H9 (cell line): Measurements from ENCODE around the gene CNTFR. TPM values are rescaled to one million over a fixed set of nuclear protein-coding genes. Genes with fewer than 3 reads are reported as not detected.

Experiments used
- DNase-seq: peaks from one replicate; pipeline ENCODE4 v3.0.0-alpha.2; 2017
- H2AFZ ChIP-seq: one replicate; pipeline ENCODE4 v1.6.1; 2013; ENCODE audit warnings: mild to moderate bottlenecking, low read length, control low read depth, moderate library complexity
- H2AK5ac ChIP-seq: 2 replicates; pipeline ENCODE4 v1.6.1; 2013; ENCODE audit warnings: low read length, control low read depth, mixed read lengths; ENCODE audit not compliant: insufficient read length
- H2BK120ac ChIP-seq: one replicate; pipeline ENCODE4 v1.6.1; 2013; ENCODE audit warnings: low read depth, mild to moderate bottlenecking, low read length, control low read depth, inconsistent platforms; ENCODE audit not compliant: poor library complexity, severe bottlenecking
- H2BK12ac ChIP-seq: 2 replicates; pipeline ENCODE4 v1.6.1; 2013; ENCODE audit warnings: low read length, control low read depth, mixed read lengths, low read depth; ENCODE audit not compliant: insufficient read length
- H2BK15ac ChIP-seq: 2 replicates; pipeline ENCODE4 v1.6.1; 2013; ENCODE audit warnings: low read depth, low read length, control low read depth
- H2BK20ac ChIP-seq: one replicate; pipeline ENCODE4 v1.6.1; 2013; ENCODE audit warnings: low read depth, mild to moderate bottlenecking, low read length, control low read depth, inconsistent platforms; ENCODE audit not compliant: poor library complexity, severe bottlenecking
- H2BK5ac ChIP-seq: 2 replicates; pipeline ENCODE4 v1.6.1; 2013; ENCODE audit warnings: low read length, control low read depth, mixed read lengths; ENCODE audit not compliant: insufficient read length
- H3K14ac ChIP-seq: 2 replicates; pipeline ENCODE4 v1.6.1; 2013; ENCODE audit warnings: low read length, control low read depth; ENCODE audit not compliant: insufficient read depth
- H3K18ac ChIP-seq: 2 replicates; pipeline ENCODE4 v1.6.1; 2013; ENCODE audit warnings: low read depth, mild to moderate bottlenecking, mixed read lengths, low read length, control low read depth; ENCODE audit not compliant: insufficient read length
- H3K23ac ChIP-seq: 2 replicates; pipeline ENCODE4 v1.6.1; 2013; ENCODE audit warnings: low read length, control low read depth, mixed read lengths, low read depth; ENCODE audit not compliant: insufficient read length
- H3K23me2 ChIP-seq: 2 replicates; pipeline ENCODE4 v1.6.1; 2013; ENCODE audit warnings: low read depth, mild to moderate bottlenecking, mixed read lengths, low read length, control low read depth; ENCODE audit not compliant: insufficient read length, poor library complexity, severe bottlenecking
- H3K27ac ChIP-seq: 2 replicates; pipeline ENCODE4 v1.5.1; 2013; ENCODE audit warnings: low read length, control low read depth, mixed read lengths, low read depth; ENCODE audit not compliant: insufficient read length
- H3K27me3 ChIP-seq: 2 replicates; pipeline ENCODE4 v1.6.1; 2013; ENCODE audit warnings: low read length, control low read depth, inconsistent platforms; ENCODE audit not compliant: insufficient read depth
- H3K4ac ChIP-seq: 2 replicates; pipeline ENCODE4 v1.6.1; 2013; ENCODE audit warnings: low read depth, mild to moderate bottlenecking, control low read depth, inconsistent platforms, low read length, moderate library complexity
- H3K4me1 ChIP-seq: 2 replicates; pipeline ENCODE4 v1.6.1; 2013; ENCODE audit warnings: low read length, control low read depth, inconsistent platforms; ENCODE audit not compliant: insufficient read depth
- H3K4me2 ChIP-seq: 2 replicates; pipeline ENCODE4 v1.6.1; 2013; ENCODE audit warnings: low read length, control low read depth, mixed read lengths; ENCODE audit not compliant: insufficient read length, insufficient read depth
- H3K56ac ChIP-seq: 2 replicates; pipeline ENCODE4 v1.6.1; 2013; ENCODE audit warnings: low read depth, mild to moderate bottlenecking, mixed read lengths, low read length, control low read depth; ENCODE audit not compliant: insufficient read length
- H3K79me1 ChIP-seq: 2 replicates; pipeline ENCODE4 v1.6.1; 2013; ENCODE audit warnings: low read depth, mild to moderate bottlenecking, moderate library complexity, low read length, control low read depth, inconsistent platforms; ENCODE audit not compliant: insufficient read depth, poor library complexity, severe bottlenecking
- H3K79me2 ChIP-seq: 2 replicates; pipeline ENCODE4 v1.6.1; 2013; ENCODE audit warnings: low read length, control low read depth, inconsistent platforms; ENCODE audit not compliant: insufficient read depth
- H3K9ac ChIP-seq: 2 replicates; pipeline ENCODE4 v1.6.1; 2013; ENCODE audit warnings: low read length, control low read depth, mixed read lengths; ENCODE audit not compliant: insufficient read length; ENCODE audit errors: extremely low read depth
- H3K9me3 ChIP-seq: one replicate; pipeline ENCODE4 v1.6.1; 2013; ENCODE audit warnings: low read depth, low read length, inconsistent platforms; ENCODE audit not compliant: control insufficient read depth
- H3T11ph ChIP-seq: one replicate; pipeline ENCODE4 v1.6.1; 2013; ENCODE audit warnings: mild to moderate bottlenecking, low read length, control low read depth, inconsistent platforms
- H4K20me1 ChIP-seq: one replicate; pipeline ENCODE4 v1.6.1; 2013; ENCODE audit not compliant: control insufficient read depth, insufficient read length, insufficient read depth
- H4K5ac ChIP-seq: 2 replicates; pipeline ENCODE4 v1.6.1; 2013; ENCODE audit warnings: low read depth, mild to moderate bottlenecking, mixed read lengths, low read length, control low read depth; ENCODE audit not compliant: insufficient read length
- H4K8ac ChIP-seq: replicated peaks from 2 replicates; pipeline ENCODE4 v1.6.1; 2013; ENCODE audit warnings: low read length, control low read depth, mixed read lengths, low read depth; ENCODE audit not compliant: insufficient read length
- H4K91ac ChIP-seq: 2 replicates; pipeline ENCODE4 v1.6.1; 2013; ENCODE audit warnings: low read depth, mild to moderate bottlenecking, moderate library complexity, mixed read lengths, low read length, control low read depth; ENCODE audit not compliant: insufficient read length
- H3K27ac Mint-ChIP-seq, 3 experiments: 2 replicates in 2 of 3; 3 replicates in 1 of 3; pipeline ENCODE4 v1.8.0; 2020 to 2021; ENCODE audit warnings: mixed read lengths in 3 of 3, mild to moderate bottlenecking in 1 of 3, moderate library complexity in 1 of 3
- H3K27me3 Mint-ChIP-seq: 2 replicates; pipeline ENCODE4 v1.8.0; 2021; ENCODE audit warnings: low read depth, mild to moderate bottlenecking, moderate library complexity, mixed read lengths
- H3K36me3 Mint-ChIP-seq, 3 experiments: 2 replicates in 2 of 3; 3 replicates in 1 of 3; pipeline ENCODE4 v1.8.0; 2020 to 2021; ENCODE audit warnings: low read depth in 3 of 3, mixed read lengths in 3 of 3; ENCODE audit not compliant: insufficient read depth in 1 of 3
- H3K4me1 Mint-ChIP-seq, 2 experiments: 2 replicates each; pipeline ENCODE4 v1.8.0; 2020; ENCODE audit warnings: mixed read lengths in 2 of 2
- H3K4me3 Mint-ChIP-seq, 2 experiments: 2 replicates in 1 of 2; 3 replicates in 1 of 2; pipeline ENCODE4 v1.8.0; 2020 to 2021; ENCODE audit warnings: mild to moderate bottlenecking in 2 of 2, mixed read lengths in 2 of 2, moderate library complexity in 1 of 2
- H3K9me3 Mint-ChIP-seq, 2 experiments: 2 replicates in 1 of 2; 3 replicates in 1 of 2; pipeline ENCODE4 v1.8.0; 2020; ENCODE audit warnings: mild to moderate bottlenecking in 2 of 2, mixed read lengths in 2 of 2, moderate library complexity in 1 of 2
- CTCF ChIP-seq: fragments of 200-600 bp; sonication (generic); conservative IDR thresholded peaks from 3 replicates; pipeline ENCODE4 v1.8.0; 2021; ENCODE audit warnings: antibody characterized with exemption, mild to moderate bottlenecking
- WGBS: extraction: QIAGEN DNeasy Blood & Tissue Kit; methylation state at CpG from one replicate; pipeline ENCODE4 v1.1.7; 2013; ENCODE audit warnings: missing lambda C conversion rate, low lambda C conversion rate, mixed read lengths; ENCODE audit not compliant: insufficient read length; ENCODE audit errors: extremely low coverage; 5-methylcytosine and 5-hydroxymethylcytosine counted together
- total RNA-seq: library from RNA; stranded (reverse); gene quantifications from 2 replicates; pipeline ENCODE4 v1.2.1, GENCODE V29; 2021

Gene CNTFR
- total RNA-seq, 1 experiment from 2014 or later, result 0.55 TPM

GRCh38 chr9:34628656-34629490 lies 39.3 kb upstream of the CNTFR start, which contains the start of gene ARID3C:
Gene ARID3C (minus strand): TSS chr9:34629066. CDS start chr9:34628014, 1,052 bp downstream.
- no peak within 1 kb of the TSS for H2BK12ac ChIP-seq
- no peak within 1 kb of the TSS for H3T11ph ChIP-seq
- H3K36me3 Mint-ChIP-seq, result no peaks in the 10 kb centered on the region; a peak in 2 of 7 replicates
- no peak within 1 kb of the TSS for H3K4ac ChIP-seq
- H2BK120ac ChIP-seq, result no peak within 1 kb of the TSS
- H3K4me3 Mint-ChIP-seq, result peak within 1 kb of the TSS; percentile 64 to 86
- H2BK15ac ChIP-seq, result no peak within 1 kb of the TSS
- no peak within 1 kb of the TSS for H4K91ac ChIP-seq
- H3K27me3 ChIP-seq, result peaks cover 56% of the 10 kb centered on the region
- H3K27ac Mint-ChIP-seq, result no peak within 1 kb of the TSS
- no peak within 1 kb of the TSS for H3K18ac ChIP-seq
- H2BK20ac ChIP-seq, result no peak within 1 kb of the TSS
- peaks cover 0 to 6% of the 10 kb centered on the region in 2 experiments; a peak in 3 of 5 replicates for H3K9me3 Mint-ChIP-seq
- no peaks in the 10 kb centered on the region for H3K79me1 ChIP-seq
- no peaks in the 10 kb centered on the region for H3K4me1 ChIP-seq
- no peak within 1 kb of the TSS for H2AK5ac ChIP-seq
- no peak within 1 kb of the TSS for H3K14ac ChIP-seq
- no peak within 1 kb of the TSS for H2AFZ ChIP-seq
- H4K20me1 ChIP-seq, result no peaks in the 10 kb centered on the region
- H3K56ac ChIP-seq, result no peak within 1 kb of the TSS
- peaks cover 88% of the 10 kb centered on the region for H3K27me3 Mint-ChIP-seq
- H3K9ac ChIP-seq, result no peak within 1 kb of the TSS
- H3K23ac ChIP-seq, result no peak within 1 kb of the TSS
- DNase-seq, result peak; percentile 47
- H2BK5ac ChIP-seq, result no peak within 1 kb of the TSS
- no peak within 1 kb of the TSS for H4K8ac ChIP-seq
- H3K79me2 ChIP-seq, result no peaks in the 10 kb centered on the region
- no CpG with 5 or more reads among the region's 69 CpGs for WGBS
- no peak for TF ChIP-seq CTCF
- H3K23me2 ChIP-seq, result peaks cover 13% of the 10 kb centered on the region
- H3K4me2 ChIP-seq, result peak within 1 kb of the TSS; percentile 58
- H3K9me3 ChIP-seq, result no peaks in the 10 kb centered on the region
- no peak within 1 kb of the TSS for H4K5ac ChIP-seq
- H3K4me1 Mint-ChIP-seq, result peaks cover 17 to 41% of the 10 kb centered on the region in 2 experiments
- H3K27ac ChIP-seq, result no peak within 1 kb of the TSS
